Uterus (tissue), 2 donors: ENCODE results near the gene ZNF10.

Experiments used
- POLR2A ChIP-seq, 2 donors: fragments of 450-650 bp; IDR thresholded peaks; one replicate each; pipeline ENCODE4 v1.6.1; 2016; ENCODE audit warnings: antibody characterized with exemption in 2 of 2, mild to moderate bottlenecking in 1 of 2, moderate library complexity in 1 of 2
- TF ChIP-seq, protein P1 (sequence below), 4 experiments: fragments of 200-600 bp in 2 of 4; fragments of 450-650 bp in 2 of 4; sonication (generic) in 2 of 4; IDR thresholded peaks; one replicate each; pipeline ENCODE4 v1.5.1; 2016 to 2019; ENCODE audit warnings: antibody characterized with exemption in 4 of 4, mild to moderate bottlenecking in 2 of 4, moderate library complexity in 1 of 4

DNA sequence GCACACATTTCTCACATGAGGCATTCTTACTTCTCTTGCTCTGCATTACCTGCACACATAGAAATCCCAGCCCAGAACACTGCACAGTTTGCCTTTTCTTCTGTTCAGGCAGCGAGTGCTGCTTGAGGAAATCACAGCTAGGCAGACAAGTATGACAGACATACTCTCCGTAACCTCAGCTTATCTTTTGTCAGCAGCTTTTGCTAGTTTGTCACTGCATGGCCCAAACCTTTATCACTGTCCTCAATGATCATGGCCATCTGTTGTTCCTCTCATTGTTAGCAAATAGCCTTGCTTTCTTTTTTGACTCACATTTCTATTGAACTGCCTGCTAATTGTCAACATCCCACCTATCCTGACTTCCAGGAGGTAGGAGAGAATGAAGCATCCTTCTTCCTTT is 5.3 kb downstream of the ZNF10 start:
- no peak for TF ChIP-seq POLR2A (IDR thresholded peaks at IDR 0.05)
- TF ChIP-seq, protein P1, sequence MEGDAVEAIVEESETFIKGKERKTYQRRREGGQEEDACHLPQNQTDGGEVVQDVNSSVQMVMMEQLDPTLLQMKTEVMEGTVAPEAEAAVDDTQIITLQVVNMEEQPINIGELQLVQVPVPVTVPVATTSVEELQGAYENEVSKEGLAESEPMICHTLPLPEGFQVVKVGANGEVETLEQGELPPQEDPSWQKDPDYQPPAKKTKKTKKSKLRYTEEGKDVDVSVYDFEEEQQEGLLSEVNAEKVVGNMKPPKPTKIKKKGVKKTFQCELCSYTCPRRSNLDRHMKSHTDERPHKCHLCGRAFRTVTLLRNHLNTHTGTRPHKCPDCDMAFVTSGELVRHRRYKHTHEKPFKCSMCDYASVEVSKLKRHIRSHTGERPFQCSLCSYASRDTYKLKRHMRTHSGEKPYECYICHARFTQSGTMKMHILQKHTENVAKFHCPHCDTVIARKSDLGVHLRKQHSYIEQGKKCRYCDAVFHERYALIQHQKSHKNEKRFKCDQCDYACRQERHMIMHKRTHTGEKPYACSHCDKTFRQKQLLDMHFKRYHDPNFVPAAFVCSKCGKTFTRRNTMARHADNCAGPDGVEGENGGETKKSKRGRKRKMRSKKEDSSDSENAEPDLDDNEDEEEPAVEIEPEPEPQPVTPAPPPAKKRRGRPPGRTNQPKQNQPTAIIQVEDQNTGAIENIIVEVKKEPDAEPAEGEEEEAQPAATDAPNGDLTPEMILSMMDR (IDR thresholded peaks at IDR 0.05) = no peak
